NCI-H345 (cell line): ENCODE results near the gene SNTN.

Experiments used
- DNase-seq: peaks from one replicate; lab custom pipeline; 2025; lab: John Stamatoyannopoulos, UW

SNTN gene

GRCh38 chr3:63674586-63674985, 22.1 kb downstream of the SNTN start:
- DNase-seq: peak; percentile 30

- DNase-seq: no peak
Measured at GRCh38 chr3:63679186-63679585, 26.7 kb downstream of the SNTN start.

- no peak for DNase-seq
Measured at GRCh38 chr3:63684081-63684480, 31.6 kb downstream of the SNTN start.

GRCh38 chr3:63685340-63685739, 32.9 kb downstream of the SNTN start:
- DNase-seq: no peak

- DNase-seq: peak; percentile 55
Measured at GRCh38 chr3:63687278-63688225, 35.1 kb downstream of the SNTN start.

GRCh38 chr3:63689285-63689684, 36.8 kb downstream of the SNTN start:
- no peak for DNase-seq

- DNase-seq: no peak
Measured at GRCh38 chr3:63693351-63693750, 40.9 kb downstream of the SNTN start.

GRCh38 chr3:63705092-63705645, 52.7 kb downstream of the SNTN start:
- DNase-seq: no peak

GRCh38 chr3:63706321-63707085, 54.0 kb downstream of the SNTN start:
- no peak for DNase-seq

- DNase-seq: no peak
Measured at GRCh38 chr3:63707731-63708130, 55.3 kb downstream of the SNTN start.

- no peak for DNase-seq
Measured at GRCh38 chr3:63709576-63709975, 57.1 kb downstream of the SNTN start.
